Measurements from ENCODE around the gene TEKT2.

Gene TEKT2

GRCh38 chr1:36055706-36056105 is 28.2 kb upstream of the TEKT2 start:
- TF ChIP-seq CTCF (IDR thresholded peaks at IDR 0.05; ENCODE audit: insufficient read depth, low read depth, low read length, missing control alignments), result no peak
- DNase-seq (ENCODE audit: low read depth), result no peak
- no peak overlapping the region for H3K4me3 ChIP-seq (ENCODE audit: low read depth, low read length)

DNA sequence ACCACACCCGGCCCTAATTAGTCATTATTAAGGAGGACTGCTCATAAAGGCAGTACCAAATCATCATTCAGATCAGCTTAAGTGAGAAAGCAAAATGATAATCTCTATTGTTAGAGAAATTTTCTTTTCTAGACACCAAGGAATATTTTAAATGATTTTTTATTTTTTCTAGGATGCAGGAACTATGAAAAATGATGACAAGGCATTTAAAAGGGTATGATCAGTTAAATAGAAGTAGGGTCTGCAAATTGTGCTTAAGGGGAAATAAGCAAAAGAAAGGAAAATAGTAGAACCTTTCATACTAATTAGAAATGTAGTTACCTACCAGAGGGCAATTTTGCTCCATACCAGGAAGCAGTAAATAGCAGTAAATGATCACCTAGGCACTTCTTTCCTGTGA is 21.6 kb upstream of the TEKT2 start:
- H3K4me3 ChIP-seq (ENCODE audit: low read depth, low read length), result no peak overlapping the region
- no peak for DNase-seq (ENCODE audit: low read depth)
- no peak for TF ChIP-seq CTCF (IDR thresholded peaks at IDR 0.05; ENCODE audit: insufficient read depth, low read depth, low read length, missing control alignments)

- TF ChIP-seq CTCF (IDR thresholded peaks at IDR 0.05; ENCODE audit: insufficient read depth, low read depth, low read length, missing control alignments), result no peak
- H3K4me3 ChIP-seq (ENCODE audit: low read depth, low read length), result no peak overlapping the region
- no peak for DNase-seq (ENCODE audit: low read depth)
Observed at GRCh38 chr1:36067871-36068270, 16.0 kb upstream of the TEKT2 start.

DNA sequence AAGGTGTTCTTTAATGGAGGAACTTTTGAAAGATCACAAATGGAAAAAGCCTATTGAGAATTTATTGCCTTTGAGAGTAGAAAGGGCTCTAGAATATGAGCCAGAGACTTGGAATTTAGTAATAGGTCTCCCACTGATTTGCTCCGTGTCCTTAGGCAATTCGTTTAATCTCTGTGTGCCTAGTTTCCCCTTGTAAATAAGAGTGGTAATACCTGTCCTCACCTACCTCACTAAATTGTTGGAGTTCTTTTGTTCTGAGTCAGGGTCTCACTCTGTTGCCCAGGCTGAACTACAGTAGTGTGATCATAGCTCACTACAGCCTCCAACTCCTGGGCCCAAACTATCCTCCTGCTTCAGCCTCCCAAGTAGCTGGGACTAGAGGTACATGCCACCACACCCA is 15.0 kb upstream of the TEKT2 start:
- DNase-seq (ENCODE audit: low read depth), result no peak
- no peak for TF ChIP-seq CTCF (IDR thresholded peaks at IDR 0.05; ENCODE audit: insufficient read depth, low read depth, low read length, missing control alignments)
- H3K4me3 ChIP-seq (ENCODE audit: low read depth, low read length), result no peak overlapping the region

DNA sequence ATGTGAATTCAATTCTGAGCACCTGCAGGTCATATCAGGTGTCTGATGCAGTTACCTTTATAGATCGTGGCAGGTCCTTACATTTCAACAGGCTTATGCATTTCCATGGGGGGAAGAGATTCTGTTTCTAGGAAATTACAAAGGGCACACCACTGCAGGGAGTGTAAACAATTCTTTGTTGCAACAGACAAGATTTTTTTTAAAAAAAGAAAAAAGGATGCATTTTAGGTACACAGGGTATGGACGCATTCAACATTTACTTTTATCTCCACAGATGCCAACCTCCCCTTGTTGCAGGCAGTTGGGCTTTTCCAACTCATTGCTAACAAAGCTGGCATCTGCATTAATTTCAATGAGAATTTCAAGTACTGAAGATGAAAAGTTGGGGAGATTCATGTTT is 13.5 kb upstream of the TEKT2 start:
- no peak for DNase-seq (ENCODE audit: low read depth)
- no peak for TF ChIP-seq CTCF (IDR thresholded peaks at IDR 0.05; ENCODE audit: insufficient read depth, low read depth, low read length, missing control alignments)
- H3K4me3 ChIP-seq (ENCODE audit: low read depth, low read length), result no peak overlapping the region

DNA sequence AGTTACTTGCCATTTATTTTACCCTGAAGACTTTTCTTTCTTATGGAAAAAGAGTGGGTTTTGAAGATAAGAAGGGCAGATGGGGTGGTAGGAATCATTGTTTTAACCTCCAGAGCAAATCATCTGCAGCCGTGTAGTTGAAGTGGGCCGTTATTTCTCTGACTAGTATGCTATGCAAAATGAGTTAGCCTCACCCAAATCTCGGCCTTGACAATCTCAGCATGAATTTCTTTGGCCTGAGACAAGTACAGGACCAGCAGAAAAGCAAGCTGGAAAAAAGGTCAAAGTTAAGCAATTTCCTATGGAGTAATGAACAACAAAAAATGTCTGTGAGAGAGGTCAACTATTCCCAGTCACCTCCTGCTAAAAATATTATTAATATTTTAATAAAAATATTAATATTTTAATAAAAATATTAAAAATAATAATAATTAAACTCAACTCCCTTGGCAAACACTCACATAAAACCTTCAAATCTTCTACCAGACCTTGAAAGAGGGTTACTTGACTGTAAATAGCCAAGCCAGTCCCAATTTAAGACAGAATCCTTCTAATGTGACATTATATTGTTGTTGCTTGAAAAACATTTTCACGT is 6.8 kb upstream of the TEKT2 start:
- H3K4me3 ChIP-seq (ENCODE audit: low read depth, low read length), result no peak overlapping the region
- TF ChIP-seq CTCF (IDR thresholded peaks at IDR 0.05; ENCODE audit: insufficient read depth, low read depth, low read length, missing control alignments), result no peak
- no peak for DNase-seq (ENCODE audit: low read depth)

DNA sequence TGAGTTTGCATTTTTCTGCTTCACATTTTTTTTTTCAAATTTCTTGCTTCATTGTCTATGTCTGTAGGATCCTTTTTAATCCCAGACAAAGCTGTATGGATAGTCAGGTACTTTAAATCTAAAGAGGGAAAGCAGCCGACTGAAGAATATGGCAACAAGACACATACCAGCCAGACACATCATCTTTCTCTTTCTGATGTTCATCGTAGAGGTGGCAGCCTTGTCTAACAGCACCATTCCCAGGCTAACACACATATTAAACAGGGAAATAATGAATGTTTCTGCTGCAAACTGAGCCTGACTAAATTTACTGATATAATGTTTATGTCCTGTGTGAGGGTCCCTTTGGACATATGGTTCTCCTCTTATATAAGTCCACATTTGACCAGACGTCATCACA is 3.7 kb upstream of the TEKT2 start:
- no peak overlapping the region for H3K4me3 ChIP-seq (ENCODE audit: low read depth, low read length)
- DNase-seq (ENCODE audit: low read depth), result no peak
- no peak for TF ChIP-seq CTCF (IDR thresholded peaks at IDR 0.05; ENCODE audit: insufficient read depth, low read depth, low read length, missing control alignments)
